GM21576 (cell line): Measurements from ENCODE around the gene BACH1.
"Not testable (repeated sequence)": the region's sequence is repeated elsewhere in the genome, so short reads cannot be mapped to it uniquely, and the experiment has no call there.

Experiments used
- ATAC-seq: cut with Tn5 transposase; IDR thresholded peaks from one replicate; pipeline ENCODE4 v1.9.1; 2021; ENCODE audit warnings: mild to moderate bottlenecking, moderate library complexity; ENCODE audit not compliant: unreplicated experiment

The BACH1 gene

DNA sequence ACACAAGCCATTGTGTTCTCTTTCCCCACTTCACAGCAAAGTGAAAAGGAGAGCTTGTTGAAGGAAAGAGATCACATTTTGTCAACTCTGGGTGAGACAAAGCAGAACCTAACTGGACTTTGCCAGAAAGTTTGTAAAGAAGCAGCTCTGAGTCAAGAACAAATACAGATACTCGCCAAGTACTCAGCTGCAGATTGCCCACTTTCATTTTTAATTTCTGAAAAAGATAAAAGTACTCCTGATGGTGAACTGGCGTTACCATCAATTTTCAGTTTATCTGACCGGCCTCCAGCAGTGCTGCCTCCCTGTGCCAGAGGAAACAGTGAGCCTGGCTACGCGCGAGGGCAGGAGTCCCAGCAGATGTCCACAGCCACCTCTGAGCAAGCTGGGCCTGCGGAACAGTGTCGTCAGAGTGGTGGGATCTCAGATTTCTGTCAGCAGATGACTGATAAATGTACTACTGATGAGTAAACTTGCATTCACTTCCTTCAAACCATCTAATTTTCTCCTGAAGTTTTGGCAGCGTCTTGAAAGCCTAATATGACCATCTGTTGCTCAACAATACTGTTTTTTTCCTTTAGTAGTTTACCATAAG is 43.7 kb downstream of the BACH1 start:
- peak; percentile 65 for ATAC-seq

DNA sequence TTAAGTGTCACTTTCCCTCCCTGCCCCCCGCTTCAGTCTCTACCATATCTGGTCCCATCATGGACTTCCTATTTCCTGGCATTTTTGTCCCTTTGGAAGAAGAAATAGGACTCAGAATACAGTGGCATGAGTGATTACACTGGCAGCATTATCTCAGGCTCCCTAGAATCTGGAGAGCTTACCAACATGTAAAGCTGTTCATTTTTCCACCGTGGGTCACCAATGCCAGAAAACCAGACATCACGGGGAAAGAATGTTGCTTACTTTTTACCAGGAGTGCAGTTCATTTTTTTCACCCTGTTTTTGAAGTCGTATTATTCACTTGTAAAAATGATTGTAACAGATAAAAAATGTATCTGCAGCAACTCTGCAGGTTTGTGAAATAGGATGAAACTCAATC is 44.8 kb downstream of the BACH1 start:
- ATAC-seq, result no peak

DNA sequence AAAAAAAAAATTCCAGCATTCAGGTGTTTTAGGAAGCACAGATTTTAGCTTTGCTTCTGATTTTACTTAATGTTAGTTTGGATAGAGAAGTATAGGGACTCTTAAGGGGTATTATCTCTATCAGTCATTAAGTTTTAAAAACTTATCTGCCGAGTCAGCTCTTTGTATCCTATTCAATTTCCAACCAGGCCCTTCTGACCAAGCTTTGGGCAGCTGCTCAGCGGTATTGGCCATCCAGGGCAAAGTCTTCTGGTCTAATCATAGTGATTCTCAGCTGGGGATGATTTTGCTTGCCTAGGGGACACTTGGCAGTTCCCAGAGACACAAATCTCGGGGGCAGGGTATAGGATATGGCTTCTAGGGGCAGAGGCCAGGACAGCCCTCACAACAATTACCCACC is 47.6 kb downstream of the BACH1 start:
- no peak for ATAC-seq

DNA sequence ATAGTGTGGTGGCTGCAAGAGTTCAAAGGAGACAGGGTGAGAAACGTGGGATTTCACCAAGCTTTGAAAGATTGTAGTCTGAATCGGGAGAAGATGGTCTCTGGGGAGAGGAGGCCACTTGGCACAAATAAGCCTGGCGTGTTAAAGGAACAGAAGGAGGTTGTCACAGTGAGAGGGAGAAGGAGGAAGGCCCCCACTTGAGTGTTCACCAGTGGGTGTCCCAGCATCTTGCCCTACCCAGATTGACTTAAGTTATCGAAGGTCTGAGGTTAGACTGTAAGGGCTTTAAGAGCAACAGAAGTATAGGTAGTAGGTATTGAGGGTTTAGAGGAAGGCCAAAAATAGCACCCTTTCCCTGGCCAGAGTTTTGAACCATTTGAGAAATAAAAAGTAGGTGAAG is 48.0 kb downstream of the BACH1 start:
- no peak for ATAC-seq

DNA sequence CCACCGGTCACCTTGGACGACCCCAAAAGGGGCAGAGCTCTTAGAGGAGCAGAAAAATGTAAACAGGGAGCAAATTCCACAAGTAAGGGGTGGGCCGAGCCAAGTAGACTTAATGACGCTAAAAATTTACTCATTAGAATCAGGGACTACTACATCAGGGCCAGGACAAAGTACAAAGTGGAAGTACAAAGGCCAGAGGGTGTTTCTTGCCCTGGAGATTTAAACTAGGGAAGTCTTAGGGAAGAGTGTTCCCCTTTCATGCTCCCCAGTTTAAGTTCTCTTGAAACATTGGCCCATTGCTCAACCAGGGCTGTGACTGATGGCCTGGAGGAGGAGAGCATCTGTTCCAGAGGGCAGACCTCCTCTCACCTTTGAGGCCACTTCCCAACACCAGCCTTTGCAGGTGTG is 48.6 kb downstream of the BACH1 start:
- ATAC-seq, result no peak

DNA sequence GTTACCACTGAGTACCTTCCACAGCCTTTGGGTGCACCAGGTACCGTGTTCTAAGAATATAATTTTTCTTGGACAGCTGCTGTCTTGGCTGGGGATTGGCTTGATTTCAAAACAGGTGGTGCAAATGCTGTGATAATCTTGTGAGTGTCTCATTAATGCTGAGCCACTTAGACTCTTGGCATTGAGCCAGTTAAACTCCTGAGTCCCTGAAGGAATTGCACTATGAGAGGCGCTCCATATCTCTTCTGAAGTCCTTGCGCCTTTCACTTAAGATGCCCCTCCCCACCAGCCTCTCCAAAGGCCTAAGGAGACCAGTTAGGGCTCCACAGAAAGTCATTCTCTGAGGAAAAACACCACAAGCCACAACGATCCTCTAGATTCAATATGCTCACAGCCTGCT is 51.0 kb downstream of the BACH1 start:
- ATAC-seq, result no peak

DNA sequence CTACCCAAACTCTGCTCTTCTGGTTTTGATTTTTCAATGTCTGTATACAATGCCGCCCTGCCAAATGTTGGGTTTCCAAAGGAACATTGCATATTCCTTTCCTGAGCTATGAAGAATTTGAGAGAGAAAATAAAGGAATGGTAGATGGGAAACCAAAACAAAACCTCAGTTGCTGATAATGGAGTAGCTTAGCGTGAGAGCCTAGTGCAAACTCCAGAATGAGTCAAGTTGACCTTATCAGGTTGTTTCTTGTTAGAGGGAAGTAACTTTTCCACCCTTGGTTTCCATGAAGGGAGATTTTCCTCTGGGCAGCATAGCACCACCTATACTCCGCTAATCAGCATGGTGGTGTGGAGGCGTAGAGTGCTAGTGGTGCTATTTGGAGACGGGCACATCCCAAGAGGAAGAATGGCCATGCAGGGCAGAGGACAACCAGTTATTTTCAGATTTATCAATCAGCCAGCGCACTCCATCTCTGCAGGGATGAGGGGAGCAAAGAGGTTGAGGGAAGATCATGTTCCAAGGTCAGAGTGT is 51.6 kb downstream of the BACH1 start:
- no peak for ATAC-seq

DNA sequence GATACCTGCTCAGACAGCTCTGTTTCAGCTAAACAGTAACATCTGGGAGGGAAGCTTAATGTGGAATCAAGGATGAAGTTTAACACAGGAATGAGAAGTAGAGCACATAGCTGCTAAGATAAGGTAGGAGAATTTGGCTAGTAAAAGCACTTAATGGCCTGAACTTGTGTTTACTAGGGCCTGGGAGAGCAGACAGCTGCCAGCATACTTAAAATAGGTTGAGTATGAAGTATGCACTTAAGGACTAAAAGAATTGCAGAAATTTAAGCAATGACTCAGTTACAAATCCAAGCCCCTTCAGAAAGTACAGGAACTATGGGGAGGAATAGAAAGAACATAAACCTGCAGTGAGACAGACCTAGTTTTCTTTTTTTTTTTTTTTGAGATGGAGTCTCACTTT is 53.0 kb downstream of the BACH1 start:
- no peak for ATAC-seq

DNA sequence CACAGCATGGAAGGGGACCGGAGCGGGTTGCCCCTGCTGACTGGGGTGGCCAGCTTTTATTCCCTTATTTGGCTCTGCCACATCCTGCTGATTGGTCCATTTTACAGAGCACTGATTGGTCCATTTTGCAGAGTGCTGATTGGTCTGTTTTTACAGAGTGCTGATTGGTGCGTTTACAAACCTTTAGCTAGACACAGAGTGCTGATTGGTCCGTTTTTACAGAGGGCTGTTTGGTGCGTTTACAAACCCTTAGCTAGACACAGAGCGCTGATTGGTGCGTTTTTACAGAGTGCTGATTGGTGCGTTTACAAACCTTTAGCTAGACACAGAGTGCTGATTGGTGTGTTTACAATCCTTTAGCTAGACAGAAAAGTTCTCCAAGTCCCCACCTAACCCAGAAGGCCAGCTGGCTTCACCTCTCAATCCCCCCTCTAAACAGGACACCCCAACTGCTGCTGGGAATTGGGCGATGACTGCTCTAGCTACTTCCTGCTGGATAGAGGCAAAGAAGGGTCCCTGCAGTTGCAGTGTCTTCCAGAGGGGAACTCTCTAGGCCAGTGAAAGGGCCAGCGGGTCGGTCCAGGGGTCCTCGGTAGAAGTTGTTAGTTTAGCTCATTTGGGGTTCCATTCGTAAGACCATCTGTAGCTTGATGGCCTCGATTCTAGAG is 56.5 kb downstream of the BACH1 start:
- ATAC-seq, result not testable (repeated sequence)

DNA sequence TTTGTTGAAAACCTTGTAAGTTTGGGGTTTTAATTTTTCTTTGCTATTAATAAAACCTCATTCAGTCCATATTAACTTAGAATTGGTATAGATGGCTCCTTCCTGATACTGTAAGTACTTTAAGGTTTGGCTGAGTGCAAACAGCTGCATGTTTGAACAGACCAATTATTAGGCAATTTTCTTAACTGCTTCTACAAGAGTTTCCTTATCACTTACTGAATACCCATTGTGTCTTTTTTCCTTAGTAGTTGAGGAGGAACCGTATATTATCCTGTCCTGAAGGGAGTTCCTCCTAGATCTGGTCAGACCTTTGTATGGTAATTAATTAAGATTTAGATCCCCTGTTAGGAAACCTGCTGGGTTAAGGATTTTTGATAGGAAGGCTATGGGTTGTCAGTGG is 57.6 kb downstream of the BACH1 start:
- ATAC-seq, result not testable (repeated sequence)

DNA sequence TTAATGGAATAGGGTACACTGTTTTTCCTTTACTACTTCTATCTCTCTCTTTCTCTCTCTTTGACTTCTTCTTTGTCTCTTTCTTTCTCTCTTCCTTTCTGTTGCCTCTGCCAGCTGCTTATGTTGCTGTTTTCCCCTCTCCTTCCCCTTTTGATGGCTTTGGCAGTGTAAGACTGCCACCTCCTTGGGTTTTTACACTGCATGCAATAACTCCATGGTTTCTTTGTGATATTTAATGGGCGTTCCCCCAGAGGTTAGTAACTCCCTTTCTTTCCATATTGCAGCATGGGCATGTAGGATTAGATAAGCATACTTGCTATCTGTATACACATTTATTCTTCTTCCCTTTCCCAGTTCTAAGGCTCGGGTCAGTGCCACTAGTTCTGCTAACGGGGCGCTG is 58.1 kb downstream of the BACH1 start:
- not testable (repeated sequence) for ATAC-seq

DNA sequence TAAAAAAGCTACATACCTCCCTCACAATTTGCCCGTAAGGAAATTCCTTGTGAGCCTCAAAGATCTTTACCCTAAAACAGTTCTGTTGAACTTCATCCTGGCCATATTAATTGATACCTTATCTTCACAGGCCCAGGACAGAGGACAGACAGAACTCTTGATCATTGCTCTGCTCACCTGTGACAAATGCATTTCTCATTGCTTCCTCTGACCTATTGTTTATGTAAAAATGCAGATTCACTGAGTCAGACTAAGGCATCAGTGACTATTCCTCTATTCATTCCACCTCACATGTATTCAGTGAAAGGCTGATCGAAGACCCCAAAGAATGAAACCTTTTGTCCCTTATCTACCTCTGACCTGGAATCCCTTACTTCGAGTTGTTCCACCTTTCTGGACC is 61.0 kb downstream of the BACH1 start:
- no peak for ATAC-seq

DNA sequence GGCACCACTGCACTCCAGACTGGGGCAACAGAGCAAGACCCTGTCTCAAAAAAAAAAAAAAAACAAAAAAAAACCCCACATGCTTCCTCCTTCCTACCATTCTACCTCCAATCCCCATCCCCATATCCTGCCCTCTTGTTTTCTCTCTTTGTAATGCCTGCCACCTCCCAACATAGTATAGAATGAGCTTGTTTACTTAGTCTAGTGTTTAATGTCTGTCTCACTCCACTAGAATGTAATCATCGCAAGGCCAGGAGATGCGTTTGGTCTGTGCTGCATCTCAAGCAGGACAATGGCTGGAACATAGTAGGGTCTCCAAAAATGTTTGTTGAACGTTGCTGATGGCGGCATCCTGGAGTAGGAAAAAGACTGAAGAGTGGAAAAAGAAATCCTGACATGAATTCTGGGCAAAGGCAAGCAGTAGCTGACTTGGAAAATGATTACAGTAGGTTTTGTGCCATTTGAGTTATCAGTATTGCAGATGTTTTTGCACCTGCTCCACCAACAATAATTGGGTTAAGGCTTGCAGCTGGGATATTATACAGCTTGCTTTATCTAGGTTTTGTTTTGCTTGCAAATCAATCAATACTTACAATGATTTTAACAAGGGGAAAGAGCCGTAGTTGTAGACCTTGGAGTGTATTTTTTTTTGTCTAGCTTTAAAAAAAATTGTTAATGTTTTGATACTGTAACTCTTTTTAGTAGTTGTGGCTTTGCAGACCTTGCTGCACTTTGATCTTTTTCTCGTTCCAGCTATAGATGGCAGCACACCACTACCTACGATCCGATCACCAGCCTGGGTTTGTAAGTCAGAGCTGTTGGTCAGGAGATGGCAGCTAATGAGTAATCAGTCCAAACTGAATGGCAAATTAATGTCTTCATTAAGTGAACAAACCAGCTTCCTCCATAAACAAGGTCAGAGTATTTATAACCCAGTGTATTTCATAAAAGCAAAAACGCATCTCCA is 62.4 kb downstream of the BACH1 start:
- no peak for ATAC-seq

DNA sequence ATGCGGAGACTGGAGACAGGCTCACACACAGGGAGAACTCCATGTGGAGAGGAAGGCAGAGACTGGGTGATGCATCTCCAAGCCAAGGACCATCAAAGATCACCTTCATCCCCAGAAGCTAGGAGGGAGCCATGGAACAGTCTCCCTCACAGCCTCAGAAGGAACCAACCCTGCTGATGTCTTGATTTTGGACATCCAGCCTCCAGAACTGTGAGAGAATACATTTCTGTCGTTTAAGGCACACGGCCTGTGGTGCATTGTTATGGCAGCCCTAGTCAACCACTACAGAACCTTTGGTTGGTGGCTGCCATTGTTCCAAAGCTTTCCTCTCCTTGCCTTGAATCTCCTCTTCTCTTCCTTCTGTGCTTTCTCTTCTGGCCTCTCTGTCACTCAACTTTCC is 64.0 kb downstream of the BACH1 start:
- no peak for ATAC-seq

DNA sequence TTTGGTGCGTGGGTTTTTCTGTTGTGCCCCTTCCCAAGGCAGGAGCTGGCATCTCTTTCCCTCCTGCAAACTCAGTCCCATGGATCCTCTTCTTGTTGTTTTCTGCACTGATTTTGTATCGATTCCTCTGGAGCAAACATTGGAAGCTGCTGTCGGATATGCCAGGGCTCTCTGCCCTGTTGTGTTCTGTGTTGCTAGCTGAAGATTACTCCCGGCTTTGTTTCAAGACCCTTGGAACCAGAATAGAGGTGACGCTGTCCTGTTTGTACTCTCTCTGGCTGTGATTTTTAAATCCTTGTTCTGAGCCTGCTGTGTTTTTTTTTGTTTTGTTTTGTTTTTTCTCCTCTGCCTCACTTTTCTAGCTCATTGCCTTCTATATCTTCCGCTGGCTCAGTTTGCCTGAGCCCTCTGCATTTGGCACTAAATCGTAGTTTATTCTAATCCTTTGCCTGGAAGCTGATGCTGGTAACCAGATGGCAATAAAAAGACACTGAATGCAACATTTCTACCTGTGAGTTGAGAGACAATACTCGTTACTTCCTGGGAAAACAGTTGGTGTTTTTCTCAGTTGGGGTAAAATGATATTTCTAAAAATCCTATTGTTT is 67.0 kb downstream of the BACH1 start:
- ATAC-seq, result no peak

DNA sequence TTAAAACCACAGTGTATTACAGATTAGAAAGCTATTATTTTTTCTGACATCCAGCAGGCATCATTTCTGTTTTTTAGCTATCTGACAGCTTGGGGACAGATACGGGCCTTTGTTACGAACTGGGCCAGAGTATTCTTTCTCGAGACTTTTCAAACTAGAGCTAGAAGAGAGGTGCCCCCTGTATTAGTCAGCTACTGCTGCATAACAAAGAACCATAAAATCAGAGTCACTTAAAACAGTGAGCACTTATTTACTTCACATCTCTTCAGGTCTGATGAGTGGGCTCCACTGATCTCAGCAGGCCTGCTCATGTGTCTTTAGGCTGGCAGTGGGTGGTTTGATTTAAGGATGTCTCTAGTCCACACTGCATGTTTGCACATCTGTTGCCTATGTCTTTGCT is 67.8 kb downstream of the BACH1 start:
- no peak for ATAC-seq

DNA sequence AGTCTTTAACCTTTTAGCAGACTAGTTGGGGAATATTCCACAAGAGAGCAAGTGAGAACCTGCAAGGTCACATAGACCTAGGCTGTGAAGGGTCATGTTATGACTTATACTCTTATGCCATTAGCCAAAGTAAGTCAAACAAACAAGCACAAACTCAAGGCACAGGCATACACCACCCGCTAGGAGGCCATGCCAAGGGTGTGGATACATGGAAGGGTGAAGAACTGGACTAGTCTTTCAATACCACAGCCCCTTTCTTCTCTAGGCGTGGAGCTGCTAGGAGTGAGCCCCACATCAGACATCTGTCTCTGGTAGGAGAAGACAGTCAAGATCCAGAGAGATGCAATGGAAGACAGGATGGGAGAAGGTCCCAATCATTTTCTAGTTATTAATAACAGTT is 68.6 kb downstream of the BACH1 start:
- ATAC-seq, result no peak

DNA sequence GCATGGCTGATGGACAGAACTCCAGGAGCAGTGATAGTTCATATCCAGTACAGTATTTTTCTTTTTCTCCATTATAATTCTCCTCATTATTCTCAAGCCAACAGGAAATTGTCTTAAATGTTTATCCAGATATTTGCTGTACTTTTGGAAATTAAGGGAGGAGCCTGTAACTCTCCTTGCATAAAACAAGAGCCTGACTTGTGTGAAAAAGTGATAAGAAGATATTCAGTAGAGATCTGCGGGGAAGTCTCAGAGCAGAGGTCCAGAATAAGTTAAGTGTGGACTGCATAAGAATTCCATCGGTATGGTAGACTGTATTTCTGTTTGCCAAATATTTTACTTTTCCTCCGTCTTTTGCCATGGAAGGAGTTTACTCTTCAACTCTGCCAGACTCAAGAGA is 70.2 kb downstream of the BACH1 start:
- no peak for ATAC-seq

DNA sequence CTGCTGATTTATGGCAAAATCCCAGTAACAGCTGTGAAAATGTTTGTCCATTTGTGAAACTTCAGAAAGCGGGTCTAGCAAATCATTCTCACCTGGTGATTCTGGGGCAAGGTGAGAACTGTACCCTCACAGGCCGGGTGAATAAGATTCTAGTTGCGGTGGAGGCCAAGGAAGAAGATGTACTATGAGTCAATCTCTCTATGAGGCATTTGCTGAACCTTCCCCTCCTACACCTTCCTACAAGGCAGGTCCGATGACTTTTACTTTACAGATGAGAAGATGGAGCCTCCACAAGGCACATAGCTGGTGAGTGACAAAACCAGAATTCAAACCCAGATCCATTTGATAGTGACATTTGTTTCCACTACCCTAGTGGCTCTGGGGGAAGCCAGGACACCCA is 72.7 kb downstream of the BACH1 start:
- ATAC-seq, result no peak

DNA sequence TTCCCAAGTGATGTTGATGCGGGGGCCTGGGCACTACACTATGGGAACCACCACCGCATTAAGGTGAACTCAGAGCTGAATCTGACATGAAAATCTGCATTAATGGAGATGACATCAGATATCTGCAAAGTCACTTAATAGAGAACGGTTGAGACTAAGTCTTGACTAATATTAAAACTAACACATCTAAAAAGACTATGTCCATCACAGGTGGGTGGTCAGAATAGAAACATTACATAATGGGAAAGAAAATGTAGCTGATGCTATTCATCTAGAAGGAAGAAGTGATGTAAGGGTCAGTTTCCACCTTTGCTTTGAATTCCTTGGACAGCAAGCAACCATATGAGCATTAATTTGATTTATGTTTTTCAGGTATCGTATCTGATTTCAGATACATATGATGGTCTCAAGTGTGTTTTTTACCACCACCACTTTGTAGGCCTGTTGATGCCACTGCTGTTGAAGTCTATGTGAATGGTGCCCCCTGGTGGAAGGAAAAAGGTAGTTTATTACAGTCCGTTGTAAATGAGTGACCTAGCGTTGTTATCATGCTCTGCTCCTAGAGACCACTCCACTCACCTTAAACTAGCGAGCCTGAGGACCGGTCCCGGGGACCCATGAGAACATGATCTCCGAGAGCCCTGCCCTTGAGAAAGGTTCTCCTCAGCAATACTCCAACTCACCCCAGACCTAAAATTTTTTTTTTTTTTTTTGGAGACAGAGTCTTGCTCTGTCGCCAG is 73.5 kb downstream of the BACH1 start:
- ATAC-seq, result peak; percentile 66

DNA sequence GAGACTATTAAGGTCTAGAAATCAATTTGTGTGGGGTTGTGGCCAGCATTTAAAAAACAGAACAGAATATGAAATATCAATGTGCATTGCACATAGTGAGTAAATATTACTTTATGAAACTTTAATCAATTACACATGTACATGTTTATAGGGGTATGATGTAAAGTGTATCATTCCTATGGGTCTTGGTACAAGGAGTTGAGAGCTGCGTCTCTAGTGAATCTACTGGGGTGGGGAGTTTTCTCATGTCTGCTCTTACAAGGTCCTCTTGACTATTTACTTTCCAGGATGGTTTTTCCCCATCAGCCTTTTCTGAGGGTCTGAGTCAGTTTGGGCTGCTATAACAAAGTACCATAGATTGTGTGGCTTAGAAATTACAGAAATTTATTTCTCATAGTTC is 75.8 kb downstream of the BACH1 start:
- no peak for ATAC-seq
